Activated CD4-positive, CD25-positive, alpha-beta regulatory T cell (primary cell): ENCODE results near the gene KCNN3.

Experiments used
- DNase-seq, 4 experiments: peaks; one replicate each; lab custom pipeline; 2025; lab: John Stamatoyannopoulos, UW

KCNN3 gene

DNA sequence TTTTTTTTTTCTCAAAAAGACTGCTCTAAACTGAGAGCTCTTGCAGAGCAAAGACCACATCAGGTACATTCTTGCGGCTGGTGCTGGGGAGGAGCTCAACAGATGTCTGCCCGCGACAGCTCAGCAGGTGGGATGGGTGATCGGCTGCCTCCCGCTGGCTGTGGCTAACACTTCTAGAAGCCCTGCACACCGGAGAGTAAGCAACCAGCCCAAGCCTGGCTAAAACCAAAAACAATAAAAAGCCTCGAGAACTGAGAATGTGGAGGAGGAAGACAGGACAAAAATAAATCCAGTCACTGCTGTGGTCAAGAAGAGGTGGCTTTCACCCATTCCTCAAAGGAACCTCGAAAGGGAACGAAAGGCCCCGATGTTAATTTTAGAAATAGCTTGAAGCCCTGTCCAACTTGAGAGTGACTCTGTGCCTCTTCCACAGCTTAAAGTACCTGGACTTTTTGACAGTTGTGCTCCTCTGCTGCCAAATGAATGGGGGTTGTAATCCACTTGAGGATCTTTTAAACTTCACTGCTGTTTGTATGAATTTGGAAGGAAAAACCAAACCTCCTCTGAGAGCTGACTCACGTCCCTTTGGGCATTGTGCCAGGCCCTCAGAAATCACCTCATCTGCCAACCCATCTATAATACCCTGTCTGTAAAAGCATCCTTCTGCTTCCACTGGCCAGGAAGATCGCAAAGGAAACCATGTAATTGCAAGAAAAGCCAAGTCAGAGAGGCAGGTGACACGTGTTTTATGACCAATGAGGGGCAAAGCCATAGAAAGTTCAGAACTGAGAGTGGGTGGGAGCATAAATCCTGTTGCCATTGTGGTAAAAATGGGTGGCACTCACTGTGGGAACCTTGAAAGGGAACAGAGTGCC lies 78.6 kb downstream of the KCNN3 start:
- DNase-seq, result peak; percentile 5 to 44 (median 22)

DNA sequence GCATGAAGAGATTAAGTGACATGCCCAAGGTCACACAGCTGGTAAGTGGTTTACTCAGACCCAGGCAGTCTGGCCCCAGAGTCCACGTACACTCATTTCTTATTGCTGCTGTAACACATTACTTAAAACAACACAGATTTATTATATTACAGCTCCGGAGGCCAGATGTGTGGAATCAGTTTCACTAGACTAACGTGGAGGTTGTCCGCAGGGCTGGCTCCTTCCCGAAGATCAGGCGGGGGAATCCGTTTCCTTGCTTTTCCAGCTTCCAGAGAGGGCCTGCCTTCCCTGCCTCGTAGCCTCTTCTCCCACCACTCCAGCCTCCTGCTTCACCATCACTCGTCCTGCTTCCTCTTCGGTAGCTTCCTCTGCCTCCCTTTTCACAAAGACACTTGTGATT lies 81.2 kb downstream of the KCNN3 start:
- no peak for DNase-seq

DNA sequence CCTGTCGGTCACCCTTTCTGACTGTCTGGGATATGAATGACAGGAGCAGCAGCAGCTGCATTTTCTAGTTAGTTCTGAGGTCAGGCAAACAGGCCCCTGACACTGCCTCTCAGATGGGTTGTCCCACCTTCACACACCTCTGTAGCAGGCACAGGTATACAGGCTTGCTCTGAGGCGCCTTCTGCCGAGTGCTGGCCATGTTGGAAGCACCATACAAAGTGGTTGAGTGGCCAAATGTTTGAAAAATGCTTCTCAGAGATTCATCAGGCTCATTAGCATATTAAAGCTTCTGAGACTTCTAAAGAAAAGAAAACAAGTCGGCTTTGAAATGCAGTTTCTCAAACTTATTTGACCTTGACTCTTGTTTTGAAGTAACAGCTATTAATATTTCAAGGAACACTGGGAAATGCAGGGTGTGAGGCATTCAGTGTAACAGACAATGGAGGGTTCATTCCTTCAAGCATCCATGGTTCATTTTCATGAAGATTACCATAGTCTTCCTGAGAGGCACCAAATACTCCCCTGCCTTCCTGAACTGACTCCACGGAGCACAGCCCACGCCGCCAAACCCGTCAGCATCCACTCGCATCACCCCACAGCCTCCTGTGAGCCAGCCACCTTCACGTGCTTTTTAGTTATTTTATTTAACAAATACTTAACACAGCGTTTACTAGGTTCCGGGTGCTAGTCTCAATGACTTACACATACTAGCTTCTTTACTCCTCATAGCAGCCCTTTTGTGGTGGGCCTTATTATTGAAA lies 81.8 kb downstream of the KCNN3 start:
- DNase-seq, result no peak

DNA sequence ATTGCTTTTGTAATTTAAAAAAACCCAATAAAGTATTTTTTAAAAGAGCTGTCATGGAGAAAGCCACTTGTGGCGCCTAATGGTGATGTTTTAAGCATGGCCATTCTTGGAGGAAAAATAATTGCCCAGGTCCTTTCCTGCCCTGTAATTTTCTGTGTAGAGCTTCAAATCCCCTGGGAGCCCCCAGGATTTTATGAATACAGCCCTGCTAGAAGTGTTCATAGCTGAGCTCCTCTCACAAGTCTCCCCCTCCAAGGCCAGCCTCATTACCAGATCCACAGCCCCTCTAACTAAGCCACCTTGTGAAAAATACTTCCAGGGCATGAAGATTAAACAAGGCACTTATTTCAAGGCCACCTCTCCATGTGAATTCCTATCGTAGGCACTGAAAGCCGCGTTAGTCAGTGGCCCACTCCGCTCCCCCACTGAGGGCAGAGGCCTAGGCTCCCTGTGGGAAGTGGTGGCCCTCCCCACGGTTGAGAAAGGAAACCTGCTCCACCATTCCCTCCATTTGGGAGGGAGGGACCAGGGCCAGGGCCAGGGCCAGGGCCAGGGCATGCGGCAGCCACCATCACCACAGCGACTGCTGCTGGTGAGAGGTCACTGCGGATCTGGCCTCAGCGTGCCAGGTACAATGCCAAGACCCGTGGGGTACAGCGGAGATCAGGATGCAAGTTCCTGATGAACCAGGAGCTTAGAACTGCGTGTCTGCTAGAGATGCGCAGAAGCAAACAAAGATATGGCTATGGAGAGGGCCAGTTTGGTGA lies 83.1 kb downstream of the KCNN3 start:
- no peak for DNase-seq

DNA sequence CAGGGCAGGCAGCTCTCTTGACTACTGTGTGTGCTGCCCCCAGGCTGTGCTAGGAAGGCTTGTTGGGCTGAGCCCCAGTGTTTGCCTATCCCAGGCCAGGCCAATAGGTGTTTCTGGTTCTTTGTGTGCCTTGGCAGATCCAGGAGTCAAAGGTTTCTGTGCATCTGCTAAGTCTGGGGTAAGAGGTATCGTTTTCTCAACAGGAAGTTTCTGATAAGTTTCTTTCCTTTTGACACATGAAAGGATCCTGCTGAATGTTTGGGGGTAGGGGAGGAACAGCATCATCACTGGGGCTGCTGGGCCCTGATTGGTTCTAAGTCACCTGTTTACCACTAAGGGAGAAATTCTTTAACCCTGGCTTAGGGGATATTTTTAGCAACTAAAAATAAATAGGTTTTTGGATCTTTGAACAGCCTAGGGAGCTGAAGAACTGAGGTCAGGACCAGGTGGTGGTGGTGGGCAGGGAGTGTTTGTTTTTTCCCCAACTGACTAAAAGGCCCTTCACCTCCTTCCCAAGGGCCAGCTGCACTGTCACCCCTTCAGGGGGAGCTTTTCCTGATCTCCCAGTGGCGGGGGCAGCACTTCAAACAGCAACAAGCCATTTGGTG lies 85.1 kb downstream of the KCNN3 start:
- DNase-seq, result no peak

DNA sequence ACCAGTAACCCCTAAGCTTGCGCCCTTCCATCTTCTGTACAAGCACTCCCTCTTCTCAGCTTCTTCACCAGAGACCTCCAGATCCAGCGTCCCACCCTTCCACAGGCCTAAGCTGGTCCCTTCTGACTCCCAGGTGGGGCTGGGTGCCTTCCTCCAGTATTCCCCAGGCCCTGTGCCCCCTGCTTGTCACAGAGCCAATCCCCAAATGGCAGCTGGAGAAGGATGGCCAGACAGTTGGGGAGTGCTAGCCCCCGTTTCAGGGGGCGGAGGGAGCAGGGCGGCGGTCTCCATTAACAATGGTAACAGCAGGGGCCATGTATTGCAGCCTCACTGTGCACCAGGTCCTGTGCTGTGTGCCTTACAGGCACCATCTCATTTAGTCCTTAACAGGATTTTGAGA lies 85.7 kb downstream of the KCNN3 start:
- DNase-seq, result no peak

DNA sequence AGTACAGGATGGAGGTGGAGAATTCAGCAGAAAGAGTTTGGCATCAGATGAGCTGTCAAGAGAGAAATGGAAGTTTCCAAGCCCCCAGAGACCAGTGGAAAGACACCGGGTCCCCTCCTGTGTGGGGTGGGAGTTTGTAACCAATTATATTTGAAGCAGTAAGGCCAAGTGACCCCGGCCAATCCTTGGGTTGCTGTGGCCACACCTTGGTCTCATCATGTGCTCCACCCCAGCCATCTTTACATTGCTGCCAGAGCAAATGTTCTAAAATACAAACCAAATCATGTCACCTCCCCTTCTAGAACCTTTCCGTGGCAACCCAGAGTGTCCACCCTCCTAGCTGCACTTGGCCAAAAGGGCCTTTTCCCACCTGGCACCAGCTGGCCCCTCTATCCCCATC lies 86.1 kb downstream of the KCNN3 start:
- DNase-seq, result no peak

DNA sequence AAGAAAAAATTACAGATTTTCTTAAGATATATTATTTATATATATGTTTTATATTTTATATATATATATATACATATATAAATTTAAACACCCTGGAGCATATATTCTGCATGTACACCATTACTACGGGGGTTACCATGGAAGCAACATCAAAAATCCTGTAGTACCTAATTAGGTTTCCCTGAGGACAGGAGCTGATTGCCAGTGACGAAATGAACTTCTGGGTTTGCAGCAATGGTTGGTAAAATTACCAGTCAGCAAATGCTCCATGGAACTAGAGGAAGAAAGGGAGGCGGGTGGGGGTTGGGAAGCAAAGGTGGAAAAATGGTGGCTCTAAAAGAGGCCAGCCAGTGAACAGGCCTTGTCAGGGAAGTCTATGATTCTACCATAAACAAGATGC lies 89.5 kb downstream of the KCNN3 start:
- no peak for DNase-seq

DNA sequence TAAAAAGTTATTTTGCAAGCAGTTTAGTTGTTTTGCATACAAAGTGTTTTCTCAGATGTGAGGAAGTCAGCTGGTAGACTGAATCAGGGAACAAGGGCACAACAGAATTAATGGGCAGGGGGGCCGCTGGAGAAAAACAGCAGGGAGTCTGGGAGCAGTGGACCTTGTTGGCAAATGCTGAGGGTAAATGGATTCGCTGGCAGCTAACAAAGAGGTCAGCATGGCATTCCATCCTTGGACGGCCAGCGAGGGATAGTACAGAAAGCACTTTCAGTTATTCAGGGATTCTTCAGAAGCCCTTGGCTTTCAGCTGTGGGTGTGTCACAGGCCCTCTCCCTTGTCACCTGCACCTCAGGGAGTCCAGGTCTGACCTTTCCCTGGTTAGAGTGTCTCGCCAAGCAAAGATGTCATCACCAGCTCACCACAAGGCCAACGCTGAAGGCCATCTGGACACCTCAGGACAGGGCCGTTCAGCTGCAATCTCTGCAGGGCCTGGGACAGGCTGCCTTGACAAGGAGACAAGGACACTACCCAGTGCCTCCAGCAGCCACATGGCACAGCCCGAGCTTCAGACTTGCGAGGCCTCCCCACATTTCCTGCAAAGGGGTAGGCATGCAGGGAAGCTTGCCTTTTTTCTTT lies 90.4 kb downstream of the KCNN3 start:
- no peak for DNase-seq

DNA sequence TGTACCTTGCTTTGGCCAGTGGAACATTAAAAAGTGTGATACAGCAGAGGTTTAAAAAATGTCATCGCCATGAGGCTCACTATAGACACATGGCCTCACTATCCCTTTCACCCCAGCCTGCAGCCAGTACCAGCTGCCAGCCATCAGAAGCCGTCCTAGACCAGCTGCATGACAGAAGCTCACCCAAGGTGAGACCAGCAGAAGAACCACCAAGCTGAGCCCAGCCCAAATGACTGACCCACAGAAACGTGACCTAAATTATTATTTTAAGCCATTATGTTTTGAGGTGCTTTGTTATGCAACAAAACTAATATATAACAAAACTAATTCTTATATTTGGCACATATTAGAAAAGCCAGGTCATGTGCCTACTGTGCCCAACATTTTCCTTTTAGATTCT lies 91.1 kb downstream of the KCNN3 start:
- no peak for DNase-seq

DNA sequence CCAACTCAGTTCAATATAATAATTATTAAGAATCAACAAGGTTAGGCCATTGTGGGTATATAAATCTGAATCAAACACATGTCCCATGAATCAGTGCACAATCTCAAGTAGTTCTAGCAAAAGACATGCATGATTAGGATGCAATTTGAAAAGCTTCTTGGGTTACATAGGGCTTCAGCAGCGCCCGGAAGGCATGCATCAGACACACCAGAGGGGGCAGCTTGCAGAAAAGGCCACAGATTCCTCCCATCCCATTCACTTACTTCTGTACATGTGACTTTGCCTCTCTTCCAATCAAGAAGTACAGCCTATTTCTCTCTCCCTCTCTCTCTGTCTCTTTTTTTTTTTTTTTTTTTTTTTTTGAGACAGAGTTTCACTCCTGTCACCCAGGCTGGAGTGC lies 91.8 kb downstream of the KCNN3 start:
- DNase-seq, result no peak

DNA sequence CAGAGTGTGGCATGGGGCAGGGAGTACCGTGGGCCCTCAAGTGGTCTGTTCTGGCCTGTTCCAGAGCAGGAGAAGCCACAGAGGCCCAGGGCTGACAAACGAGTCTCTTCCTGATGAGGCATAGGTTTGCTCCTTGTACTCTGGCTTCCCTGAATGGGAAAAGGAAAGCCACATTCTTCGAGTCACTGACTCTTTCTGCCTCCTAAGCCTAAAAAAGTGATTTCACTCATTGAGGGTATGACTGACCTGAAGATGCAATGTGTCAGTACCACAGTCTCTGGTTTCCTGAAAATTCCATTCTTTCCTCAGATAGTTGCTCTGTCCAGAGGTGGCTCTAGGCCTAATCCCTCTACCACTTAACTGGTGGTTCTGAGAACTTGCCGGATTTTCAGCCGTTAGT lies 92.3 kb downstream of the KCNN3 start:
- DNase-seq, result no peak

DNA sequence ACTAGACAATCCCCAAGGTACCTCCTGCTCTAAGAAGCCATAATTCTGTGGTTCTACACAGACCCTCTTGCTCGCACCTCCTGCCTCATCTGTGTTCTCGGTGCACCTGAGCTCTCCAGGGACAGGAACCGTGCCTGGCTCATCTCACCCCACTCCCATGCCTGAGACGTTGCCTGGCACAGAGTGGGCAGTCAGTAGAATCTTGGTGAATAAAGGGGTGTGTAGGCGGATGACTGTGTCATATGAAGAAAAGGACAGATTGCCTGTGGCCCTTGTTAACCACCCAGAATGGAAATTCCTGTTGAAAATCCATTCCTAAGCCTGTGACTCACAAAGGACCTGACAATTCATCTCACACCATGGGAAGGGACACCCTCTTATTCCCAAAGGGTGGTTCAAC lies 92.9 kb downstream of the KCNN3 start:
- DNase-seq, result no peak

DNA sequence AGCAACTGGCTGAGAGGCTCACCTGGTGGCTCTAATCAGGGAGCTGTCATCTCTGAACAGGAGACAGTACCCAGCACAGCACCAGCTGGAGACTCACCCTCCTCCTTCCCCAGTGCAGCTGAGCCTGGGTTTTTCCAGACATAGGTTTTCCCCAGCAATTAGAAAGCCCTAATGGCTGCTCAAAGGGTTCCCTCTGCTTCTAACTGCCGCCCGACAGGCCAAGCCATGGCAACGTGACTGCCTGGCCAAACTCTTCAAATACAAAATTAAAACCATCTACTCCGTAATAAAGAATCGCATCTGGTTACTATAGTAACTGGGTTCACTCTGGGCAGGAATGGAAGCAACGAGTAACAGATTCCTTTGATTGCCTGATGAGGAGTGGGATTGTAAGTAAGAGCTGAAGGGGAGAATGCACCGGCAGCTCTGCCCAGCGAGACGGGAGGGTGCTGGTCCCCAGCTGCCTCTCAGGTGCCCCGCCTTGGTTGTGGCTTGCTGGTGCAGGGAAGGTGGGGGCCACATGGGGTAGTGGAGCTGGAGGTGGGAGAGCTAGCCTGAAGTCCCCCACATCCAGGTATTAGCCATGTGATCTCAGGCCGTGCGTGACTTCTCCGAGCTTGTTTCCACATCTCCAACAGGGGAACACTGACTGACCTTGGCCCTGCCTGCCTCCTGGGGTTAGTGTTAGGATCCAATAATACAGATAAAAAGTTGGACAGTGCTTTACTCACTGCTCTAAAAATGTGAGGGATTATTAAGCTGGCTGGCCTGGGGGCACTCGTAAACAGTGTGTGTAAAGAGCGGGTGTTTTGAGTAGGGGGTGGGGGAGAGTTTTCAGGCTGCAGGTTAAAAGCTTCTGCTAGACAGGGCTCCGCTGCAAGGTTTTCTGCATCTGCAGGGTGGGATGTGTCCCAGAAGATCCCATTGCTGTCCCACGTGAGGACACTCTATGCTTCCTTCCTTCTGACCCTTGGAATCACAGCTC lies 94.2 kb downstream of the KCNN3 start:
- no peak for DNase-seq

DNA sequence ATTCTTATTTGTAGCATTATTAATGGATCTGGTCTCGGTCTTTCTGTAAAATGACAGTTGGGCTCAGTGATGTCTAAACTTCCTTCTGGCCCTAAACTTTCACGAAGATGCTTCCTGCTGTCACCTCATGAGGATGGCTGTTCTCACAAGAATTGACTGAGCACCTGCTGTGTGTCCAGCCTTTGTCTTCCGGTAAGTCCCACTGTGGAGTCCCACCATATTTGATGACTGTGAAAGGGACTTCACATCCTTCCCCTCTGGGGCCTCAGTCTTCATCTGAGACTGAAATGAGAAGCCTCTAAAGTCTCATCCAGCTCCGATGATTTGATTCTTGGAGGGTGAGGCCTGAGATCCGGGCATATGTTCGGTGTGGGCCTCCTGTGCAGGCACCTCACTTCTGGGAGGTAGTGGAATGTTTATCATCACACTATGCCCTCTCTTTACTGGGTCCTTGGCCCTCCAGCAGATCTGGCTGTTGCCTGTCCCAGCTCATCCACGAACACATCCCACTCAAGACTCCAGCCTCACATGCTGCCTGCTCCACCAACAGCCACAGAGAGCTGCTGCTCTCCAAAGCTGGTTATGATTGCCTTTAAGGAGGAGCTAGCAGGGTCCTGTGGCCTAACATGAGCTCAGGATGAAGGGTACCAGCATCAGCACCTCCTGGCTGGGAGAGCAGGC lies 95.8 kb downstream of the KCNN3 start:
- DNase-seq, result no peak

DNA sequence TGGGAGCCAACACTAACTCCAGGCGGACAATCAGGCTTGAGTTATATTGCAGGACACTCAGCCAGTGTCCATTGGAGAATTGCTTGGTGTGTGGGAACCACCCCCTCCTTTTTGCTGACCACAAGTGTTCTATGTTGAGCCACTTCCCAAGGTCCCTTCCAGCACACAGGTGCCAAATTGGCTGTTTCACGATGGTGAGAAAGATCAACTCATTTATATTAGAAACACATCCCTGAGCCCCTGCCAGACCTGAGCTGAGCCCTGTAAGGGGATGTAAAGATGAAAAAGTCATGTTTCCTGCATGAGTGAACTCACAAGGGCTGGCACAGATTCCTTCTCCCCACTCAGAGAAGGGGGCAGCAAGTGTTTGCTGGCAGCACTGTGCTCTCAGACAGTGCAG lies 96.5 kb downstream of the KCNN3 start:
- DNase-seq, result no peak

DNA sequence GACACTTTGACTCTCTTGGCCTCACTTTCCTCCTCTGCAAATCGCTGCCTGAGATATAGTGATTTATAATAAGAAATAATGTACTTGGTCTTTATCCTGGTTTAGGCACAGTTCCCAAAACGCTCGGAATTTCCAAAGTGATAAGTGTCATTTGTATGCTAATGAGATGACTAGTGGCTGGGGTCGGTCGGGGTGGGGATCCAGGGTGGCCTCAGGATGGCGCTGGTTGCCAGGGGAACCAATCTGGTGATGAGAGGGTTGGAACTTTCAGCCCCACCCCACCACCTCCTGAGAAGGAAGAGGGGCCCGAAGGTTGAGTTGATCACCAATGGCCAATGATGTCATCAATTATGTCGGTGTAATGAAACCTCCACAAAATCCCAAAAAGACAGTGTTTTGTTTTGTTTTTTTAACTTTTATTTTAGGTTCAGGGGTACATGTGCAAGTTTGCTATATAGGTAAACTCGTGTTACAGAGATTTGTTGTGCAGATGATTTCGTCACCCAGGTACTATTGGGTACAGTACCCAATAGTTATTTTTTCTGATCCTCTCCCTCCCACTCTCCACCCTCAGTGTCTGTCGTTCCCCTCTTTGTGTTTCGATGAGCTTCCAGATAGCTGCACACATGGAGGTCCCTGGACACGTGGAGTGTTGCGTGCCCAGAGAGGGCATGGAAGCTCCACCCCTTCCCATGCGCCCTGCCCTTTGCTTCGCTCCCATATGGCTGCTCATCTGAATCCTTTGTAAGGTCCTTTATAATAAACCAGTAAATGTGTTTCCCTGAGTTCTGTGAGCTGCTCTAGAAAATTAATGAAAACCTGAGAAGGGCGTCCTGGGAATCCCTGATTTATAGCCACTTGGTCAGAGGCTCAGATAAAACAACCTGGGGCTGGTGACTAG lies 97.2 kb downstream of the KCNN3 start:
- no peak for DNase-seq

DNA sequence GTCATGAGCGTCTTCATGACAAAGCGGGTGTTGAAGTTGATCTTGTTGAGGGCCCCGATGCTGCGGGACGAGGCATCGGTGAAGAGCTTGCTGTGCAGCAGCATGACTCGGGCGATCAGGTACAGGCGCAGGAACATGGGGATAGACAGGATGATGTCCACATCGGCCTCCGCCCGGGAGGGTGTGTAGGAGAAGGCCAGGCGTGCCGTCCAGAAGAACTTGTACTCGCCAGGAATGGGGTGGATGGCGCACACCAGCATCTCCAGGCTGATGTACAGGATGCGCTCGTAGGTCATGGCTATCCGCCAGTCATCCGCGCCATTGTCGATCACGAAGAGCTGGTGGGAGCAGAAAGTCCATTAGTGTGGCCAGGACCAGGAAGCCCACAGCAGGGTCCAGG lies 98.0 kb downstream of the KCNN3 start:
- no peak for DNase-seq
